Measurements from ENCODE around the gene SIGLECL1. TPM values are rescaled to one million over a fixed set of nuclear protein-coding genes. Genes with fewer than 3 reads are reported as not detected.
A peak's percentile ranks its signal among the peaks of the same experiment; 100 is the strongest.

Gene SIGLECL1
- polyA plus RNA-seq, 3 donors = 0.16 TPM; not detected in 2

- TF ChIP-seq CTCF (IDR thresholded peaks at IDR 0.05) = no peak
- peak overlapping the region; percentile 63 for H3K9ac ChIP-seq (ENCODE audit: insufficient read depth, low read length, poor library complexity, severe bottlenecking)
- peak overlapping the region; percentile 61 to 87 for H3K27ac ChIP-seq (ENCODE audit: low read depth in 1 of 2, low read length in 2 of 2)
- Mint-ChIP-seq H3K4me3 (peak overlapping the region; percentile 83 to 96), H3K4me1 (peaks cover 62% of the 10 kb centered on the region), H3K36me3 (peaks cover 32 to 33% of the 10 kb centered on the region in 2 donors), H3K9me3 (peaks cover 0 to 3% (median 0%) of the 10 kb centered on the region in 7 donors), H3K27ac (peak overlapping the region in 6 of 7 donors; percentile 21 to 95 (median 92)), H3K27me3 (ENCODE audit: low read depth in 3 of 3) (peaks cover 0 to 5% (median 0%) of the 10 kb centered on the region in 3 donors)
- 95% methylated on average over 7 of the region's 9 CpGs for WGBS (ENCODE audit: insufficient coverage)
- H4K20me1 ChIP-seq (ENCODE audit: insufficient read depth, low read length) = no peaks in the 10 kb centered on the region
- H2AFZ ChIP-seq (ENCODE audit: insufficient read depth, low read depth, low read length, poor library complexity, severe bottlenecking) = no peak overlapping the region
- H3K9me3 ChIP-seq (replicated peaks in 1 of 2; ENCODE audit: control insufficient read depth in 1 of 2, insufficient read depth in 1 of 2, low read length in 2 of 2) = no peaks in the 10 kb centered on the region
- no peaks in the 10 kb centered on the region for H3K27me3 ChIP-seq (ENCODE audit: control insufficient read depth in 2 of 2, insufficient read depth in 2 of 2, low read length in 2 of 2)
- H3K4me1 ChIP-seq (ENCODE audit: control insufficient read depth in 1 of 2, insufficient read depth in 2 of 2, low read length in 2 of 2) = peaks cover 32 to 42% of the 10 kb centered on the region in 2 donors
- DNase-seq = no peak
- peak overlapping the region; percentile 61 to 88 (median 79) for H3K4me3 ChIP-seq (replicated peaks in 1 of 3; ENCODE audit: low read depth in 2 of 3, low read length in 3 of 3)
- H3K36me3 ChIP-seq (replicated peaks in 1 of 2; ENCODE audit: control insufficient read depth in 1 of 2, insufficient read depth in 2 of 2, low read length in 2 of 2) = peaks cover 18 to 26% of the 10 kb centered on the region in 2 donors
- intact Hi-C loops (cut with micrococcal nuclease) = no loop called here
- peaks cover 33% of the 10 kb centered on the region for H3K79me2 ChIP-seq (ENCODE audit: insufficient read depth, low read length)
- H3K4me2 ChIP-seq (replicated peaks; ENCODE audit: extremely low read depth, low read length, poor library complexity, severe bottlenecking) = peak overlapping the region; percentile 80
Measured at GRCh38 chr19:51211833-51212232, 39.0 kb upstream of the SIGLECL1 start.

DNA sequence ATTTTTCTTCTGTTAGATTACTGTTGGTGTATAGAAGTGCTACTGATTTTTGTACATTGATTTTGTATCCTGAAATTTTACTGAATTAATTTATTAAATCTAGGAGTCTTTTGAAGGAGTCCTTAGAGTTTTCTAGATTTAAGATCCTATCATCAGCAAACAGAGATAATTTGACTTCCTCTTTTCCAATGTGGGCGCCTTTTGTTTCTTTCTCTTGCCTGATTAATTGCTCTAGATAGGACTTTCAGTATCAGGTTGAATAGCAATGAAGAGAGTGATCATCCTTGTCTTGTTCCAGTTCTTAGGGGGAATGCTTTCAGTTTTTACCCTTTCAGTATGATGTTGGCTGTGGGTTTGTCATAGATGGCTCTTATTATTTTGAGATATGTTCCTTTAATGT, 31.6 kb upstream of the SIGLECL1 start:
- Histone ChIP-seq H3K9ac (ENCODE audit: insufficient read depth, low read length, poor library complexity, severe bottlenecking) (no peak overlapping the region), H3K4me2 (replicated peaks; ENCODE audit: extremely low read depth, low read length, poor library complexity, severe bottlenecking) (no peak overlapping the region), H3K36me3 (replicated peaks in 1 of 2; ENCODE audit: control insufficient read depth in 1 of 2, insufficient read depth in 2 of 2, low read length in 2 of 2) (peaks cover 28 to 65% of the 10 kb centered on the region in 2 donors), H3K27ac (ENCODE audit: low read depth in 1 of 2, low read length in 2 of 2) (no peak overlapping the region), H3K4me1 (ENCODE audit: control insufficient read depth in 1 of 2, insufficient read depth in 2 of 2, low read length in 2 of 2) (peaks cover 9 to 20% of the 10 kb centered on the region in 2 donors), H3K4me3 (replicated peaks in 1 of 3; ENCODE audit: low read depth in 2 of 3, low read length in 3 of 3) (no peak overlapping the region), H3K9me3 (replicated peaks in 1 of 2; ENCODE audit: control insufficient read depth in 1 of 2, insufficient read depth in 1 of 2, low read length in 2 of 2) (no peaks in the 10 kb centered on the region), H2AFZ (ENCODE audit: insufficient read depth, low read depth, low read length, poor library complexity, severe bottlenecking) (no peak overlapping the region), H3K27me3 (ENCODE audit: control insufficient read depth in 2 of 2, insufficient read depth in 2 of 2, low read length in 2 of 2) (no peaks in the 10 kb centered on the region), H4K20me1 (ENCODE audit: insufficient read depth, low read length) (no peaks in the 10 kb centered on the region), H3K79me2 (ENCODE audit: insufficient read depth, low read length) (peaks cover 2% of the 10 kb centered on the region)
- Mint-ChIP-seq H3K27me3 (ENCODE audit: low read depth in 3 of 3) (peaks cover 0 to 2% (median 0%) of the 10 kb centered on the region in 3 donors), H3K9me3 (peaks cover 0 to 5% (median 0%) of the 10 kb centered on the region in 7 donors), H3K27ac (peak overlapping the region in 1 of 7 donors; percentile 15), H3K36me3 (peaks cover 53 to 68% of the 10 kb centered on the region in 2 donors), H3K4me1 (peaks cover 37% of the 10 kb centered on the region), H3K4me3 (peak overlapping the region in 1 of 2 donors; percentile 36)
- intact Hi-C loops (cut with micrococcal nuclease) = no loop called here
- WGBS (ENCODE audit: insufficient coverage) = no CpG with 5 or more reads among the region's 1 CpG
- DNase-seq = peak in 1 of 3 donors; percentile 18
- no peak for TF ChIP-seq CTCF (IDR thresholded peaks at IDR 0.05)

Measured in CD14-positive monocyte (primary cell).